ENCODE results near the gene ZBED4.

ZBED4 gene

GRCh38 chr22:49881856-49882255 is 28.2 kb downstream of the ZBED4 start:
- no peak for DNase-seq (ENCODE audit: low read depth)

GRCh38 chr22:49882519-49883293 is 29.1 kb downstream of the ZBED4 start:
- no peak for DNase-seq (ENCODE audit: low read depth)

- DNase-seq (ENCODE audit: low read depth): no peak
Measured at GRCh38 chr22:49883294-49883640, 29.6 kb downstream of the ZBED4 start.

- DNase-seq (ENCODE audit: low read depth): no peak
Measured at GRCh38 chr22:49884075-49884474, 30.4 kb downstream of the ZBED4 start.

- DNase-seq (ENCODE audit: low read depth): no peak
Measured at GRCh38 chr22:49884503-49885260, 31.0 kb downstream of the ZBED4 start.

- DNase-seq (ENCODE audit: low read depth): no peak
Measured at GRCh38 chr22:49885281-49885680, 31.6 kb downstream of the ZBED4 start.

GRCh38 chr22:49885881-49886280 is 32.2 kb downstream of the ZBED4 start:
- DNase-seq (ENCODE audit: low read depth): no peak

GRCh38 chr22:49886346-49887063 is 32.9 kb downstream of the ZBED4 start:
- DNase-seq (ENCODE audit: low read depth): no peak

- DNase-seq (ENCODE audit: low read depth): no peak
Measured at GRCh38 chr22:49887064-49887451, 33.4 kb downstream of the ZBED4 start.

- no peak for DNase-seq (ENCODE audit: low read depth)
Measured at GRCh38 chr22:49887702-49888101, 34.1 kb downstream of the ZBED4 start.

GRCh38 chr22:49889071-49889470 is 35.4 kb downstream of the ZBED4 start:
- DNase-seq (ENCODE audit: low read depth): no peak

- no peak for DNase-seq (ENCODE audit: low read depth)
Measured at GRCh38 chr22:49892226-49892899, 38.7 kb downstream of the ZBED4 start.

- DNase-seq (ENCODE audit: low read depth): no peak
Measured at GRCh38 chr22:49893025-49893424, 39.4 kb downstream of the ZBED4 start.

GRCh38 chr22:49894322-49895054 is 40.8 kb downstream of the ZBED4 start:
- no peak for DNase-seq (ENCODE audit: low read depth)

GRCh38 chr22:49896201-49896600 is 42.6 kb downstream of the ZBED4 start:
- DNase-seq (ENCODE audit: low read depth): no peak

GRCh38 chr22:49897015-49897684 is 43.5 kb downstream of the ZBED4 start:
- no peak for DNase-seq (ENCODE audit: low read depth)

GRCh38 chr22:49899530-49899929 is 45.9 kb downstream of the ZBED4 start:
- no peak for DNase-seq (ENCODE audit: low read depth)

- DNase-seq (ENCODE audit: low read depth): no peak
Measured at GRCh38 chr22:49900441-49901230, 47.0 kb downstream of the ZBED4 start.

- DNase-seq (ENCODE audit: low read depth): no peak
Measured at GRCh38 chr22:49901457-49901856, 47.8 kb downstream of the ZBED4 start.

GRCh38 chr22:49903322-49904039 is 49.8 kb downstream of the ZBED4 start:
- no peak for DNase-seq (ENCODE audit: low read depth)

All from stimulated activated CD8-positive, alpha-beta memory T cell treated with anti-CD3 and anti-CD28 coated beads, Interleukin-12 subunit alpha, Interleukin-12 subunit beta, amount 100 ng/mL, for 4 hours (primary cell).